NT2/D1 (cell line): ENCODE measurements around the gene SLC16A4.

Source experiments
- SUZ12 ChIP-seq: IDR thresholded peaks from 2 replicates; pipeline ENCODE4 v1.6.1; 2011; ENCODE audit not compliant: insufficient read length, insufficient read depth; ENCODE audit errors: extremely low read depth
- YY1 ChIP-seq: IDR thresholded peaks from 2 replicates; pipeline ENCODE4 v1.6.1; 2011; ENCODE audit not compliant: insufficient read length, insufficient read depth
- ZNF274 ChIP-seq: IDR thresholded peaks from 2 replicates; pipeline ENCODE4 v1.6.1; 2011; ENCODE audit warnings: mild to moderate bottlenecking, low read depth, low read length

DNA sequence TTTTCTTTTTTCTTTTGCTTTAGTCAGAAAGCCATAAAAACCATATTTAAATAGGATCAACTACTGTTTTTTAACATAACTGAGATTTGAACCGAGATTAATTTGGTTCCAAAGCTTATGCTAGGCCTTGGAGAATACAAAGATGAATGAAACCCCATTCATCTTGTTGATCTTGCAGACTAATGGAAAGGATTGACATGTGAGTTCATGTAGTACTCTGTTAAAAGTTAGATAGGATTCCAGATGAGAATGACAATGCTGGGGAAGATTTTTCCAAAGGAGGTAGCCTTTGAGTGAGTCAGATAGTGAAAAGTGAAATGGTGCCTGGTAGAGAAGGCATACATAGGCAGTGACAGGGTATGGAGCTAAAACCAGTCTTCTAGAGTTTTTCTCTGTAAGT is 29.0 kb downstream of the SLC16A4 start:
- no peak for TF ChIP-seq SUZ12
- TF ChIP-seq YY1: no peak
- no peak for TF ChIP-seq ZNF274
